Testis (tissue), 3 donors: Measurements from ENCODE around the gene TMEM63A. TPM values are rescaled to one million over a fixed set of nuclear protein-coding genes. Genes with fewer than 3 reads are reported as not detected.

Experiments
- DNase-seq: peaks from one replicate; pipeline ENCODE4 v3.0.0-alpha.2; 2019
- H3K27ac ChIP-seq, 2 donors: fragments of 200-600 bp; sonication (generic); one replicate each; pipeline ENCODE4 v1.5.1; 2019
- H3K27me3 ChIP-seq: fragments of 200-600 bp; sonication (generic); one replicate; pipeline ENCODE4 v1.5.1; 2019
- H3K36me3 ChIP-seq: fragments of 200-600 bp; sonication (generic); one replicate; pipeline ENCODE4 v1.5.1; 2017; ENCODE audit warnings: low read depth; ENCODE audit errors: missing control alignments
- H3K4me1 ChIP-seq: fragments of 200-600 bp; sonication (generic); one replicate; pipeline ENCODE4 v1.5.1; 2019
- H3K4me3 ChIP-seq, 2 donors: fragments of 200-600 bp; sonication (generic); one replicate each; pipeline ENCODE4 v1.5.1; 2017 to 2019
- H3K9me3 ChIP-seq: fragments of 200-600 bp; sonication (generic); one replicate; pipeline ENCODE4 v1.5.1; 2017
- CTCF ChIP-seq, 3 experiments: fragments of 450-650 bp in 2 of 3; fragments of 200-600 bp in 1 of 3; sonication (generic) in 1 of 3; IDR thresholded peaks; one replicate each; pipeline ENCODE4 v1.5.1; 2016 to 2019; ENCODE audit warnings: antibody characterized with exemption in 3 of 3, mild to moderate bottlenecking in 2 of 3, moderate library complexity in 1 of 3
- POLR2A ChIP-seq: fragments of 450-650 bp; IDR thresholded peaks from one replicate; pipeline ENCODE4 v1.6.1; 2017; ENCODE audit warnings: antibody characterized with exemption, mild to moderate bottlenecking, moderate library complexity
- WGBS, 2 donors: methylation state at CpG; one replicate each; pipeline ENCODE4 v1.1.5; 2018; 5-methylcytosine and 5-hydroxymethylcytosine counted together
- intact Hi-C: fragments of 100-400 bp; cut with DNase I; formaldehyde crosslinking; loops from one replicate; pipeline ENCODE4 v1.15.1; 2023; ENCODE audit warnings: low total_unique reads
- polyA plus RNA-seq: library from polyadenylated mRNA; stranded (reverse); fragments of 350-450 nt; fragmentation: Illumina TruSeq; extraction: RNeasy Lipid Tissue Mini Kit (QIAGEN cat#74804); gene quantifications from one replicate; pipeline ENCODE4 v1.2.3, GENCODE V29; 2014; ENCODE audit warnings: low read depth, low replicate concordance; ENCODE audit not compliant: insufficient read depth
- total RNA-seq, 2 donors: library from RNA; depleted of rRNA; stranded (reverse); fragments of >200 nt; gene quantifications; one replicate each; pipeline ENCODE4 v1.2.3, GENCODE V29; 2016

Gene TMEM63A
- total and polyA plus RNA-seq, 3 donors from 2014 or later = 13.6 to 51.7 (median 46.9) TPM

- intact Hi-C loops = no loop called here
- peaks cover 17% of the 10 kb centered on the region for H3K4me1 ChIP-seq
- H3K27ac ChIP-seq = no peak overlapping the region
- DNase-seq = no peak
- H3K36me3 ChIP-seq = no peaks in the 10 kb centered on the region
- TF ChIP-seq CTCF (IDR thresholded peaks at IDR 0.05) (no peak), POLR2A (no peak)
- no peaks in the 10 kb centered on the region for H3K27me3 ChIP-seq
- H3K4me3 ChIP-seq = no peak overlapping the region
- 93% methylated on average over 11 of the region's 11 CpGs for WGBS, 2 donors
- H3K9me3 ChIP-seq = no peaks in the 10 kb centered on the region
These were observed 7.7 kb downstream of the TMEM63A start for GRCh38 chr1:225874431-225874830.

- Histone ChIP-seq H3K4me1 (peaks cover 11% of the 10 kb centered on the region), H3K9me3 (no peaks in the 10 kb centered on the region), H3K36me3 (no peaks in the 10 kb centered on the region), H3K27ac (no peak overlapping the region), H3K27me3 (no peaks in the 10 kb centered on the region), H3K4me3 (no peak overlapping the region)
- no peak for TF ChIP-seq POLR2A
- TF ChIP-seq CTCF (IDR thresholded peaks at IDR 0.05) = no peak
- WGBS, 2 donors = 77 to 80% methylated on average over 7 to 10 of the region's 10 CpGs
- DNase-seq = no peak
- intact Hi-C loops = no loop called here
These were observed 8.8 kb downstream of the TMEM63A start for GRCh38 chr1:225873281-225873850.

- Histone ChIP-seq H3K36me3 (no peaks in the 10 kb centered on the region), H3K9me3 (no peaks in the 10 kb centered on the region), H3K4me1 (no peaks in the 10 kb centered on the region), H3K4me3 (no peak overlapping the region), H3K27me3 (no peaks in the 10 kb centered on the region), H3K27ac (no peak overlapping the region)
- TF ChIP-seq POLR2A (no peak), CTCF (IDR thresholded peaks at IDR 0.05) (no peak)
- intact Hi-C loops = no loop called here
- 86 to 87% methylated on average over 3 of the region's 3 CpGs for WGBS, 2 donors
- DNase-seq = no peak
These were observed 10.1 kb downstream of the TMEM63A start for GRCh38 chr1:225872075-225872430.

- H3K36me3 ChIP-seq = no peaks in the 10 kb centered on the region
- TF ChIP-seq POLR2A = no peak
- no peak for TF ChIP-seq CTCF (IDR thresholded peaks at IDR 0.05)
- intact Hi-C loops = no loop called here
- no peak overlapping the region for H3K27ac ChIP-seq
- H3K4me3 ChIP-seq = no peak overlapping the region
- H3K9me3 ChIP-seq = no peaks in the 10 kb centered on the region
- DNase-seq = no peak
- WGBS, 2 donors = 84 to 87% methylated on average over 11 of the region's 11 CpGs
- no peaks in the 10 kb centered on the region for H3K27me3 ChIP-seq
- no peaks in the 10 kb centered on the region for H3K4me1 ChIP-seq
These were observed 10.7 kb downstream of the TMEM63A start for GRCh38 chr1:225871359-225872074.

- H3K27me3 ChIP-seq = no peaks in the 10 kb centered on the region
- H3K36me3 ChIP-seq = no peaks in the 10 kb centered on the region
- intact Hi-C loops = no loop called here
- no peak for DNase-seq
- H3K4me1 ChIP-seq = no peaks in the 10 kb centered on the region
- no peak overlapping the region for H3K27ac ChIP-seq
- no peak for TF ChIP-seq POLR2A
- no peak for TF ChIP-seq CTCF (IDR thresholded peaks at IDR 0.05)
- no peaks in the 10 kb centered on the region for H3K9me3 ChIP-seq
- no peak overlapping the region for H3K4me3 ChIP-seq
- 37 to 38% methylated on average over 3 of the region's 3 CpGs for WGBS, 2 donors
These were observed 11.3 kb downstream of the TMEM63A start for GRCh38 chr1:225870911-225871310.
